ENCODE data around the gene SCFD2.
"Not testable (repeated sequence)": the region's sequence is repeated elsewhere in the genome, so short reads cannot be mapped to it uniquely, and the experiment has no call there.

The SCFD2 gene

GRCh38 chr4:53346392-53346791, 19.5 kb downstream of the SCFD2 start:
- DNase-seq (ENCODE audit: low spot score), result not testable (repeated sequence)

DNA sequence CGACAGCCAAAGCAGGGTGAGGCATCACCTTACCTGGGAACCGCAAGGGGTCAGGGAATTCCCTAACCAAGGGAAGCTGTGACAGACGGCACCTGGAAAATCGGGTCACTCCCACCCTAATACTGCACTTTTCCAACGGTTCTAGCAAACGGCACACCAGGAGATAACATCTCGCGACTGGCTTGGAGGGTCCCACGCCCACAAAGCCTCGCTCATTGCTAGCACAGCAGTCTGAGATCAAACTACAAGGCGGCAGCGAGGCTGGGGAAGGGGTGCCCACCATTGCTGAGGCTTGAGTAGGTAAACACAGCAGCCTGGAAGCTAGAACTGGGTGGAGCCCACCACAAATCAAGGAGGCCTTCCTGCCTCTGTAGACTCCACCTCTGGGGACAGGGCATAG, 25.7 kb downstream of the SCFD2 start:
- not testable (repeated sequence) for DNase-seq (ENCODE audit: low spot score)

DNA sequence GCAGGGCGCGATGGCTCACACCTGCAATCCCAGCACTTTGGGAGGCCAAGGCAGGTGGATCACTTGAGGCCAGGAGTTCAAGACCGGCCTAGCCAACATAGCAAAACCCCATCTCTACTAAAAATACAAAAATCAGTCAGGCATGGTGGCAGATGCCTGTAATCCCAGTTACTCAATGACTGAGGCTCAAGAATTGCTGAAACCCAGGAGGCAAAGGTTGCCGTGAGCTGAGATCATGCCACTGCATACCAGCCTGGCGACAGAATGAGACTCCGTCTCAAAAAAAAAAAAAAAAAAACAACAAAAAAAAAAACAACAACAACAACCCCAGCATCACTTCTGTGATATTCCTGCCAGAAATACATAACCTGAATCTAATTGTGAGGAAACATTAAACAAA, 30.9 kb downstream of the SCFD2 start:
- DNase-seq (ENCODE audit: low spot score), result not testable (repeated sequence)

GRCh38 chr4:53326535-53326934, 39.3 kb downstream of the SCFD2 start:
- no peak for DNase-seq (ENCODE audit: low spot score)

DNA sequence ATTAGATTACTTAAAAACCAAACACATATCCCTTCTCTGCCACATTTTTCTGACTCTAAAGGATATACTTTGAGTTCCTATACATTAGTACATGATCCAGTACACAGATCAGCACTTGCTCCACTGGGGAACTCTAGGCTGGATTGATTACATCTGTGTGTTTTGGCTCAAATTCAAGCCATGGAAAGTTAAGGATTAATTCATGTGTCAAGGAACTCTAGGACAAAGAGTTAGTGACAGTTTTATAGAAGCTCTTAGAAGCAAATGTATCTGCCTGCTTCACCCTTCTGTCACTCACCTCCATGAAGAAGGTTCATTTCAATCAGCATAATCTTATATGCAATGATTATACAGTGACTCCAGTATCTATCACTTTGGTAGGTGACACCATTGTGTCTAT, 43.2 kb downstream of the SCFD2 start:
- DNase-seq (ENCODE audit: low spot score), result no peak

- no peak for DNase-seq (ENCODE audit: low spot score)
Observed at GRCh38 chr4:53321984-53322289, 43.9 kb downstream of the SCFD2 start.

DNA sequence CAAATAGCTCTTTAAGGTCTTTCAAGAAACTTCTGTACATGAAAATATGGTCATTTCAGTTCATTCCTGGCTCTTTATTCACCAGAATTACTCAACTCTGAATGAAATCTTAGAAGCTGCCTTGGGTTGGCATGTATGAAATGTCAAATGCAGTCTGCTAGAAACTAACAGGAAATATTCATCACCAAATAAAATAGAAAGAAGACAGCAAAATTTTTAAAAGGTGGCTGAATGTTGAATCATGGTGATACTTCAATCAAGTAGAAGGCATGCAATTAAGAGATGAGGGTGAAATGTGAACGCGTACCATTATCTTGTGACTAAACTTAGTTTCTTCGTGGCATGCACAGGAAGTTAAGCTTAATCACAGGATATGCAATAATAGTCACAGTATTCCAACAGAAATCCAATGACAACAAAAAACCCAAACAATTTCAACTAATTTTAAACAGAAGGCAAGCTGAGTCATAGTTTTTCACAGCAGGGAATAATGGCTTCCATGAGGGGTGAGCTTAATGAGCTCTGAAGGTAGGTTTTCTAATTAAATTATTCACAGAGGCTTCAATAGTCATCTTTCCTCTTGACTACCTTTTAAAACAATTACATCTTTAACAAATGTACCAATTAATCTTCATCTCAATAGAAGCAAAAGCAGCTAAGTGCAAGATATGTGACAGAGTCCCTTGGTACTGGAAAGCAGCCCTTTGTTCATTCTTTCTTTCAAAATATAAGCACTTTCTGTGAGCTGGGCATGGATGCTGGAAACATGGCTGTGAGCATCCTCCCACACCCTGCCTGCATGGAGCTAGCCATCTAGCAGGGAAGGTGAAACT, 44.5 kb downstream of the SCFD2 start:
- no peak for DNase-seq (ENCODE audit: low spot score)

GRCh38 chr4:53315300-53315699, 50.6 kb downstream of the SCFD2 start:
- no peak for DNase-seq (ENCODE audit: low spot score)

DNA sequence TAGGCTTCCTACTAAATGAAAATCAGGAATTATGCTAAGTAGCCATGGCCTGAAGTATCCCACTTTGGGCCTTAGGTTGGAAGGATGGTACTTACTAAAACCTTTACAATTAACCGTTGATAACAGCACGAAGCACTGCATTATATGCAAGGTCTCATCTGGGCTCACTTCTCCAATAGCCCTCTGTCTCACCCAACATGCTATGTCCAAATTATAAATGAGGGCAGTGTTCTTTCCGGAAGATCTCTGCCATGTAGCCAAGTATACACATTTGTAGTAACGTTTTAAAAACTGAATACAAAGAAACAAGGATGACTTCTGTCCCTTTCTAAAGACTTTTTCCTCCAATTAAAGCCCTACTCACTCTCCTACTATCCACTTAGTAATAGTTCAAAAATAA, 51.6 kb downstream of the SCFD2 start:
- no peak for DNase-seq (ENCODE audit: low spot score)

GRCh38 chr4:53313510-53313909, 52.4 kb downstream of the SCFD2 start:
- no peak for DNase-seq (ENCODE audit: low spot score)

DNA sequence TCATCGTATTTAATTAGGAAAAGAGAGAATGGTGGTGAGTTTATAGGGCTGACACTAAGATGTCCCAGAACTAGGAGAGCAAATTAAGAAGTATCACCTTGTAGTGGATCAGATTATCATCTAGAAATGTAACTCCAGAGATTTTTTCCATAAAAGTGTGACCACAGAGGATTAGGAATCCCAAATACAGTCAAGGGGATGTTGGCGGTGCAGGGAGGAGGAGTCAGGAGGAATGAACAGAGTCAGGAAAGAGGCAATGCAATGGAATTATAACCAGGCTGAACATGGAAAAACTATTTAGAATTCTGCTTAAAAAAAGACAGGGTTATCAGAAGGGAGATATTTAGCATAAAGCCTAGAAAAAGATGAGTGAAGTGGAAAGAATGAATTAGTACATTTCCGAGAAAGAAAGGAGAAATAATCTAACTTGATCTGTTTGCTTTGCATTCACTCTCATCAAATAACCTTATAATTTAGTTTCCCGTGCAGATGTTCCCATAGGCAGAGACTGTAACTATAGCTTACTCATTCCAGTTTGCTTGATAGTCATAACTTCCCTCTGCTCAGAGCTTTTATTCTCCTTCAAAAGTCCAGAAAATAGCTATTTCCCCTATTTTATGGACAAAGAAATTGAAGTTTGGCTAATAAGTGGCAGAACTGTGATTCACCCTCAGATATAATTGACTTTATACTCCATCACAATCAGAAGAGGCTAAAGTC, 56.4 kb downstream of the SCFD2 start:
- no peak for DNase-seq (ENCODE audit: low spot score)

DNA sequence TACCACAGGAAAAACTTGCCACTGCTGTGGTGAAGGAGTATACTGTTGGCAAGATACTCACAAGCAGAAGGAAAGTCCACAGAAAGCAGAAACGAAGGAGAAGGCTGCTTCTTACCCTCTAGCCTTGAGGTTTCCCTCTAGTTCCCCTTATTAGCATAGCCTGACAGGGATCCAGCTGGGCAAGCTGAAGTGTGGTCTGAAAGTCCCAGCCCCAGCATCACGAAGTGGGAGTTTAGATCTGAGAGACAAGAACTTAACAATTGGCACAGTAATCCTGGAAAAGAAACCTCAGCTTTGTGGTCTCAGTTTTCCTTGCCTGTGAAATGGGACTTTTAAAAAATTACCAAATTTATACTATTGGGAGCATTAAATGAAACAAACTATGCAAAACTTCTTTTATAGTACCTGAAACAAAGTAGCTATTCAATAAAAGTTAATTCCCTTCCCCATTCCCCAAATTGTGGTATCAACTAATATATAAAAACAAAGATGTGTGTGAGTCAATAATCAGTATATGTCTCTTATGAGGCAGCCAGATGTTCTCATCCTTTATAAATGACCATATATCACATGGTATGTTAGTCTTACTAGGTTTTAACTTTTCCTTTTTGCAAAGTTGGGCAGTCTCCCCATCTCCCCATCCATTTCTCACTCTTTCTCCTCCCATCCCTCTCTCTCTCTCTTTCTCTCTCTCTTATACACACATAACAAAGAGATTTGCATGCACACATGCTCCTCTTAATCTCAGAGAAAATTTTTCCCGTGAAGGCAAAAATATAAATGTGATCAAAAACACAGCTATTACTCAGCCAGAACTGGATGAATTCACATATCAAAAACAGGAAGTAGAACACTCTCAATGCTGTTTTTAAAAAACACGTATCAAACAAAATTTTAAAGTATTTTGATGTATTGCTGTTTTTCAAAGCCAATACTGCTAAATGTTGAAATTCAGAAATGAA, 57.8 kb downstream of the SCFD2 start:
- DNase-seq (ENCODE audit: low spot score), result no peak

GRCh38 chr4:53307210-53307609, 58.7 kb downstream of the SCFD2 start:
- DNase-seq (ENCODE audit: low spot score), result no peak

DNA sequence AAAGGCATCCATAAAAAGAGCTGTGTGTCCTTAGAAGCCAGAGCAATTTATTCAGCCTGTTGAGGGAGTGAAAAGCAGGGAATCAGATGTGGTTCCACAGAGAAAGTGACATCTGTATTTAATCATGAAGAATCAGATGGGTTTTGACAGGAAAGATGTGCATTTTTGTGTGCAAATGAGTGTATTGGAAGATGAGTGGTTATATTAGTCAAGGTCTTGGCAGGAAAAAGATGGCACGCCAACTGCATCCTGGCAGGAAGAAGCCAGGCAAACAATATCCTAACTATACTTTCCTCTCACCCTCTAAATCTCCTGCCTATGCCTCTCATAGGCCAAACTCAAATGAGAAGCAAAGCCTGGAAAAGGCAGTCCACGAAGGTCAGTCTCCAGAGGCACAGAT, 59.1 kb downstream of the SCFD2 start:
- no peak for DNase-seq (ENCODE audit: low spot score)

DNA sequence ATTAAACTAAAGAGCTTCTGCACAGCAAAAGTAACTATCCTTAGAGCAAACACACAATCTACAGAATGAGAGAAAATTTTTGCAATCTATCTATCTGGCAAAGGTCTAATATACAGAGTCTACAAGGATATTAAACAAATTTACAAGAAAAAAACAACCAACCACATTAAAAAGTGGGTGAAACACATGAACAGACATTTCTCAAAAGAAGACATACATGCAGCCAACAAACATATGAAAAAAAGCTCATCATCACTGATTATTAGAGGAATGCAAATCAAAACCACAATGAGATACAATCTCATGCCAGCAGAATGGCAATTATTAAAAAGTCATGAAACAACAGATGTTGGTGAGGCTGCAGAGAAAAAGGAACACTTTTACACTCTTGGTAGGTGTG, 73.7 kb downstream of the SCFD2 start:
- not testable (repeated sequence) for DNase-seq (ENCODE audit: low spot score)

DNA sequence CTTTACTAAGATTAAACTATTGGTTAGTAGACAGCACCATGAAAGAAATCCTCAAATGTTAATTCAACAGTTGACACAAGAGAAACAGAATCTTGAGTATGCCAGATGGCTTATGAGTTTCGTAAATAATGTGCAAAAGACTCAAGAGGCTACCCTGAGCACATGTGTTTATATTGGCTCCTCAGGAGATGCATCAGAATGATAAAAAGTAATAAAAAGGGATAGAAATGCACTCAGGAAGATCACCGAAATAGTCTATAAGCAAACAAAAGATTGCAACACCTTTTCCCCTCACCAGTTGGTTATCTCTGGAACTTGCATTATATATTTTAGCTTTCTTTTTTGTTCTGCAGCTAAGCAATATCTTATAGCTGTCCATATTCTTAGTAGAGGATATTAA, 84.4 kb downstream of the SCFD2 start:
- DNase-seq (ENCODE audit: low spot score), result no peak

DNA sequence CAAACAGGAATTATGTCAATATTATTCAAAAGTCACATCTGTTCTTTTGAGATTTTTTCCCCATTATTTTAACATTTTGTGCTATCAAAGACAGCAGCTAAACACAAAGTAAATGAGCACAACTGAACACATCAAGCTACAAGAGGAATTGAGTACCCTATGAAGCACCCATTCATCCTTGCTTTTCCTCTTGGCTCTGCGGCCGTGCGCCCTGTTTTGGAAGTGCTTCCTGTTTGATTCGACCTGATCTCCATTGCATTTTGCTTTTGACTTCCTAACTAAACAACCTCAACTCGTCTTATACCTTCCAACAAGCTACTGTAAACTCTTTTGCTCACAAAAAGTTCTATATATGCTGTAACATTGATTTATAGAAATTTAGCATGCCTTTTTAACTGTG, 85.0 kb downstream of the SCFD2 start:
- DNase-seq (ENCODE audit: low spot score), result no peak

- no peak for DNase-seq (ENCODE audit: low spot score)
Observed at GRCh38 chr4:53274609-53275268, 91.1 kb downstream of the SCFD2 start.

- DNase-seq (ENCODE audit: low spot score), result no peak
Observed at GRCh38 chr4:53273726-53274125, 92.1 kb downstream of the SCFD2 start.

DNA sequence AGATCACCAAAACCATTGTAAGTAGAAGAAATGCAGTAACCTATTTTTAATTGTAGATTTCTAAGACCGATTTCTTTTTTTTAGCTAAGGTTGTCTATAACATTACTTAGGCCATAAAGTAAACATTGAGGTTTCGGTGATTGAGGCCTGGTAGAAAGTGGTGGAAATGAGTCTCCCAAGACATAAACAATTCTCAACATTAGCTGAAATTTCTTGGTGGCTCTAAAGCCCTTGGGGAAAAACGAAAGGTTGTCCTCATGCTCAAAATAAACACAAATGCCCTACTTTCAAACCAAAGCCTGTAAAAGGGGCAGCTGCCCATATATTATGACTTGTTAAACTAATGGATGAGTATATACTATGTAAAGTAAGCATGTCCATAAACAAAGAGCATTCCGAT, 98.8 kb downstream of the SCFD2 start:
- no peak for DNase-seq (ENCODE audit: low spot score)

GRCh38 chr4:53255986-53256385, 109.9 kb downstream of the SCFD2 start:
- not testable (repeated sequence) for DNase-seq (ENCODE audit: low spot score)

DNA sequence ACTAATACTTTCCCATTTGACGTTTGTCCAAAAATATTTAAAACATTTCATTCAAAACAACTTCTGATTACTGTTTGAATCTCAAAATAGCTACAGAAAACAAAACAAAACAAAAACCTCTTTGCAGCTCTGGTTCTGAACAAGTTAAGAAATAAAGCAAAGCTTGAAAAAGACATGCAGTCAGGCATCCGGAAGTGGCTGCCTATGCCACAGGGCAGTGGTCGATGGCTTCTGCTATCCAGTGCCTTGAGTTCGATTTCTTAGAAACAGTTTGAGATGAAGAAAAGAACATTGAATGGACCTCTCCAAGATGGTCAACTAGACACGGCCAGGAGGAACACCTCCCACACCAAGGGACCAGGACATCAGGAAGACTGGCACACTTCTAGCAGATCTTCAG, 125.3 kb downstream of the SCFD2 start:
- no peak for DNase-seq (ENCODE audit: low spot score)
